HEK293 (cell line): ENCODE measurements around the gene FSTL3.
A peak's percentile ranks its signal among the peaks of the same experiment; 100 is the strongest.

Source experiments
- ATF2 ChIP-seq: fragments of 450-650 bp; formaldehyde crosslinking; IDR thresholded peaks from 2 replicates; pipeline ENCODE4 v1.5.1; 2016; ENCODE audit warnings: missing biosample characterization, missing genetic modification characterization, low read depth
- GFI1B ChIP-seq: fragments of 450-650 bp; formaldehyde crosslinking; IDR thresholded peaks from 2 replicates; pipeline ENCODE4 v1.5.1; 2016; ENCODE audit warnings: missing biosample characterization, missing genetic modification characterization
- GLI4 ChIP-seq: fragments of 450-650 bp; formaldehyde crosslinking; IDR thresholded peaks from 2 replicates; pipeline ENCODE4 v1.5.1; 2016; ENCODE audit warnings: missing biosample characterization, missing genetic modification characterization
- PATZ1 ChIP-seq: fragments of 450-650 bp; formaldehyde crosslinking; IDR thresholded peaks from 2 replicates; pipeline ENCODE4 v1.5.1; 2016; ENCODE audit warnings: missing biosample characterization, missing genetic modification characterization
- SCRT1 ChIP-seq: fragments of 450-650 bp; formaldehyde crosslinking; IDR thresholded peaks from 2 replicates; pipeline ENCODE4 v1.5.1; 2016; ENCODE audit warnings: missing biosample characterization, missing genetic modification characterization, borderline replicate concordance
- SP2 ChIP-seq: fragments of 450-650 bp; formaldehyde crosslinking; IDR thresholded peaks from 2 replicates; pipeline ENCODE4 v1.5.1; 2016; ENCODE audit warnings: missing biosample characterization, missing genetic modification characterization
- YY1 ChIP-seq: fragments of 450-650 bp; formaldehyde crosslinking; IDR thresholded peaks from 2 replicates; pipeline ENCODE4 v1.5.1; 2018; ENCODE audit warnings: missing biosample characterization, missing genetic modification characterization
- ZBTB1 ChIP-seq: fragments of 450-650 bp; formaldehyde crosslinking; IDR thresholded peaks from 2 replicates; pipeline ENCODE4 v1.5.1; 2016; ENCODE audit warnings: missing biosample characterization, missing genetic modification characterization
- ZBTB17 ChIP-seq: fragments of 450-650 bp; formaldehyde crosslinking; IDR thresholded peaks from 2 replicates; pipeline ENCODE4 v1.5.1; 2016; ENCODE audit warnings: missing biosample characterization, missing genetic modification characterization
- ZBTB21 ChIP-seq: fragments of 450-650 bp; formaldehyde crosslinking; IDR thresholded peaks from 2 replicates; pipeline ENCODE4 v1.5.1; 2017; ENCODE audit warnings: missing biosample characterization, missing genetic modification characterization
- ZBTB7A ChIP-seq: fragments of 450-650 bp; formaldehyde crosslinking; IDR thresholded peaks from 2 replicates; pipeline ENCODE4 v1.5.1; 2016; ENCODE audit warnings: low read depth, missing biosample characterization, missing genetic modification characterization
- ZFHX2 ChIP-seq: fragments of 450-650 bp; formaldehyde crosslinking; conservative IDR thresholded peaks from 2 replicates; pipeline ENCODE4 v1.5.1; 2016; ENCODE audit warnings: missing biosample characterization, missing genetic modification characterization
- ZNF112 ChIP-seq: fragments of 450-650 bp; formaldehyde crosslinking; IDR thresholded peaks from 2 replicates; pipeline ENCODE4 v1.5.0; 2017; ENCODE audit warnings: missing biosample characterization, missing genetic modification characterization
- ZNF133 ChIP-seq: fragments of 450-650 bp; formaldehyde crosslinking; IDR thresholded peaks from 2 replicates; pipeline ENCODE4 v1.5.1; 2016; ENCODE audit warnings: missing biosample characterization, missing genetic modification characterization
- ZNF155 ChIP-seq: fragments of 450-650 bp; formaldehyde crosslinking; IDR thresholded peaks from 2 replicates; pipeline ENCODE4 v1.5.1; 2016; ENCODE audit warnings: missing biosample characterization, missing genetic modification characterization
- ZNF157 ChIP-seq: fragments of 450-650 bp; formaldehyde crosslinking; IDR thresholded peaks from 2 replicates; pipeline ENCODE4 v1.5.1; 2016; ENCODE audit warnings: missing biosample characterization, missing genetic modification characterization
- ZNF184 ChIP-seq: fragments of 450-650 bp; IDR thresholded peaks from 2 replicates; pipeline ENCODE4 v1.5.1; 2018; ENCODE audit warnings: missing biosample characterization, mild to moderate bottlenecking, missing genetic modification characterization
- ZNF19 ChIP-seq: fragments of 450-650 bp; formaldehyde crosslinking; IDR thresholded peaks from 2 replicates; pipeline ENCODE4; 2016; ENCODE audit warnings: missing biosample characterization, missing genetic modification characterization, low read depth
- ZNF223 ChIP-seq: fragments of 450-650 bp; formaldehyde crosslinking; IDR thresholded peaks from 2 replicates; pipeline ENCODE4 v1.5.1; 2016; ENCODE audit warnings: missing biosample characterization, missing genetic modification characterization
- ZNF311 ChIP-seq: fragments of 450-650 bp; formaldehyde crosslinking; IDR thresholded peaks from 2 replicates; pipeline ENCODE4 v1.5.1; 2017; ENCODE audit warnings: missing biosample characterization, missing genetic modification characterization, borderline replicate concordance
- ZNF324 ChIP-seq: fragments of 450-650 bp; formaldehyde crosslinking; IDR thresholded peaks from 2 replicates; pipeline ENCODE4 v1.5.1; 2016; ENCODE audit warnings: missing biosample characterization, missing genetic modification characterization
- ZNF341 ChIP-seq: fragments of 450-650 bp; formaldehyde crosslinking; IDR thresholded peaks from 2 replicates; pipeline ENCODE4; 2016; ENCODE audit warnings: low read depth, missing biosample characterization, missing genetic modification characterization
- ZNF555 ChIP-seq: fragments of 450-650 bp; formaldehyde crosslinking; conservative IDR thresholded peaks from 2 replicates; pipeline ENCODE4 v1.5.1; 2017; ENCODE audit warnings: missing biosample characterization, mild to moderate bottlenecking, missing genetic modification characterization, inconsistent platforms
- ZNF571 ChIP-seq: fragments of 450-650 bp; formaldehyde crosslinking; IDR thresholded peaks from 2 replicates; pipeline ENCODE4 v1.5.0; 2017; ENCODE audit warnings: missing biosample characterization, missing genetic modification characterization
- ZNF600 ChIP-seq: fragments of 450-650 bp; formaldehyde crosslinking; IDR thresholded peaks from 2 replicates; pipeline ENCODE4 v1.5.1; 2016; ENCODE audit warnings: missing biosample characterization, missing genetic modification characterization
- ZNF626 ChIP-seq: fragments of 450-650 bp; sonication (Bioruptor Pico); formaldehyde crosslinking; IDR thresholded peaks from 2 replicates; pipeline ENCODE4 v1.5.1; 2018; ENCODE audit warnings: missing biosample characterization, missing genetic modification characterization, inconsistent platforms
- ZNF76 ChIP-seq: fragments of 450-650 bp; formaldehyde crosslinking; IDR thresholded peaks from 2 replicates; pipeline ENCODE4; 2016; ENCODE audit warnings: low read depth, missing biosample characterization, missing genetic modification characterization, borderline replicate concordance
- ZNF776 ChIP-seq: fragments of 450-650 bp; formaldehyde crosslinking; IDR thresholded peaks from 2 replicates; pipeline ENCODE4 v1.5.0; 2017; ENCODE audit warnings: missing biosample characterization, missing genetic modification characterization, borderline replicate concordance
- ZNF791 ChIP-seq: fragments of 450-650 bp; formaldehyde crosslinking; IDR thresholded peaks from 2 replicates; pipeline ENCODE4 v1.5.1; 2016; ENCODE audit warnings: missing biosample characterization, missing genetic modification characterization
- TF ChIP-seq, protein P1 (sequence below): fragments of 450-650 bp; formaldehyde crosslinking; IDR thresholded peaks from 2 replicates; pipeline ENCODE4 v1.5.1; 2017; ENCODE audit warnings: missing biosample characterization, missing genetic modification characterization
- TF ChIP-seq, protein P2 (sequence below): fragments of 450-650 bp; formaldehyde crosslinking; IDR thresholded peaks from 2 replicates; pipeline ENCODE4 v1.5.1; 2016; ENCODE audit warnings: missing biosample characterization, missing genetic modification characterization
- TF ChIP-seq, protein P3 (sequence below): fragments of 450-650 bp; formaldehyde crosslinking; IDR thresholded peaks from 2 replicates; pipeline ENCODE4 v1.5.1; 2017; ENCODE audit warnings: missing biosample characterization, missing genetic modification characterization

Gene FSTL3

DNA sequence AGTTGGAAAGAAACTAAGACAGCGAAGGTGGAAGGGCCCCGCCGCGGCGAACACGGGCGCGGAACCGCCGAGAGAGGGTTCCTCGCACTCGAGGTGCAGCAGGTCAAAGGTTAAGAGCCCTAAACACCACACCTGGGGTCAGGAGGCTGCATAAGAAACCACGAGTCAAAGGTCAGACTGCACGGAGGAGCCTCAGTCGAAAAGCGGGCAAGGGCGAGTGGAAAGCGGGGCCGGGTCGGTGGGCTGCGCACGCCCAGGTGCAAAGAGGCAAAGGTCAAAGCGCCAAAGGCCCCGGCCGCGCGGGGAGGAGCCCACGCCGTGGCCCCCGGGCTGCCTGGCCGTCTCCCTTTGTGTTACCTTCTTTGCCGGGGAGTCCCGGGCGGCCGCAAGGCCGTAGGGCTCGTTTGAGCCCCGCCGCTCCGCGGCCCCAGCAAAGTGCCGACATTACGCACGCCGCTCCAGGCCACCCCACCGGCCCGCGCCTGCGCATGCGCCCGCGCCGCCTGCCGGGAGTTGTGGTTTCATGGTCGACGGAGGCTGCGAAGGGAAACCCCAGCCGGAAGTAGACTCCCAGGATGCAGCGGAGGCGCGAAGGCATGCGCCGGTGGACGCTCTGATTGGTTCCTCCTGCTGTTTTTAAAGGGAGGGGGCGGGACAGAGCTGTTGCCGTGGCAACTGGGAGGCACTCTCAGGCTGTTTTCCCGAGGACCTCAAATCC, 43.0 kb upstream of the FSTL3 start, which contains the start of gene POLRMT (continued):
- TF ChIP-seq, protein P1, sequence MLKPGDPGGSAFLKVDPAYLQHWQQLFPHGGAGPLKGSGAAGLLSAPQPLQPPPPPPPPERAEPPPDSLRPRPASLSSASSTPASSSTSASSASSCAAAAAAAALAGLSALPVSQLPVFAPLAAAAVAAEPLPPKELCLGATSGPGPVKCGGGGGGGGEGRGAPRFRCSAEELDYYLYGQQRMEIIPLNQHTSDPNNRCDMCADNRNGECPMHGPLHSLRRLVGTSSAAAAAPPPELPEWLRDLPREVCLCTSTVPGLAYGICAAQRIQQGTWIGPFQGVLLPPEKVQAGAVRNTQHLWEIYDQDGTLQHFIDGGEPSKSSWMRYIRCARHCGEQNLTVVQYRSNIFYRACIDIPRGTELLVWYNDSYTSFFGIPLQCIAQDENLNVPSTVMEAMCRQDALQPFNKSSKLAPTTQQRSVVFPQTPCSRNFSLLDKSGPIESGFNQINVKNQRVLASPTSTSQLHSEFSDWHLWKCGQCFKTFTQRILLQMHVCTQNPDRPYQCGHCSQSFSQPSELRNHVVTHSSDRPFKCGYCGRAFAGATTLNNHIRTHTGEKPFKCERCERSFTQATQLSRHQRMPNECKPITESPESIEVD, result no peak
- TF ChIP-seq ZBTB21 (tag by site-specific recombination) (no peak), SP2 (tag by site-specific recombination) (peak; percentile 90), ZNF571 (tag by site-specific recombination) (no peak), ZNF112 (tag by site-specific recombination) (no peak), ZNF223 (tag by site-specific recombination) (no peak), ZBTB1 (tag by site-specific recombination) (no peak), ZFHX2 (tag by site-specific recombination) (0 out of 2 replicates have a peak, but pooled peaks have one; percentile 1), ZNF341 (tag by site-specific recombination) (no peak), ZNF155 (tag by site-specific recombination) (no peak), ZNF776 (tag by site-specific recombination) (no peak), ZNF157 (tag by site-specific recombination) (no peak), PATZ1 (tag by site-specific recombination) (0 out of 2 replicates have a peak, but pooled peaks have one; percentile 39), ZNF324 (no peak), ZNF184 (tag by site-specific recombination) (no peak), ZNF19 (tag by site-specific recombination) (no peak), ZNF791 (tag by site-specific recombination) (no peak), ZNF600 (tag by site-specific recombination) (no peak), GLI4 (no peak), YY1 (no peak), GFI1B (tag by site-specific recombination) (no peak), ZNF76 (peak; percentile 93), SCRT1 (tag by site-specific recombination) (no peak), ZBTB7A (0 out of 2 replicates have a peak, but pooled peaks have one; percentile 43), ZNF311 (no peak), ZNF555 (no peak), ATF2 (no peak), ZNF133 (no peak), ZNF626 (tag by site-specific recombination) (no peak), ZBTB17 (tag by site-specific recombination) (no peak)
- TF ChIP-seq, protein P2, sequence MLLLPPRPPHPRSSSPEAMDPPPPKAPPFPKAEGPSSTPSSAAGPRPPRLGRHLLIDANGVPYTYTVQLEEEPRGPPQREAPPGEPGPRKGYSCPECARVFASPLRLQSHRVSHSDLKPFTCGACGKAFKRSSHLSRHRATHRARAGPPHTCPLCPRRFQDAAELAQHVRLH (tag by site-specific recombination), result no peak
- TF ChIP-seq, protein P3, sequence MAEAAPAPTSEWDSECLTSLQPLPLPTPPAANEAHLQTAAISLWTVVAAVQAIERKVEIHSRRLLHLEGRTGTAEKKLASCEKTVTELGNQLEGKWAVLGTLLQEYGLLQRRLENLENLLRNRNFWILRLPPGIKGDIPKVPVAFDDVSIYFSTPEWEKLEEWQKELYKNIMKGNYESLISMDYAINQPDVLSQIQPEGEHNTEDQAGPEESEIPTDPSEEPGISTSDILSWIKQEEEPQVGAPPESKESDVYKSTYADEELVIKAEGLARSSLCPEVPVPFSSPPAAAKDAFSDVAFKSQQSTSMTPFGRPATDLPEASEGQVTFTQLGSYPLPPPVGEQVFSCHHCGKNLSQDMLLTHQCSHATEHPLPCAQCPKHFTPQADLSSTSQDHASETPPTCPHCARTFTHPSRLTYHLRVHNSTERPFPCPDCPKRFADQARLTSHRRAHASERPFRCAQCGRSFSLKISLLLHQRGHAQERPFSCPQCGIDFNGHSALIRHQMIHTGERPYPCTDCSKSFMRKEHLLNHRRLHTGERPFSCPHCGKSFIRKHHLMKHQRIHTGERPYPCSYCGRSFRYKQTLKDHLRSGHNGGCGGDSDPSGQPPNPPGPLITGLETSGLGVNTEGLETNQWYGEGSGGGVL (tag by site-specific recombination), result no peak
